ENCODE data around the gene MERTK. TPM values are rescaled to one million over a fixed set of nuclear protein-coding genes. Genes with fewer than 3 reads are reported as not detected.

The MERTK gene
- total and polyA plus RNA-seq, 2 of the 13 experiments (the other 11 are each of a cell fraction or from before 2014, with no cell fraction given): 37.3 to 44.7 TPM

GRCh38 chr2:112053917-112054846, 155.8 kb downstream of the MERTK start (continued):
- TF ChIP-seq POGK (CRISPR knock-in tag; conservative IDR thresholded peaks at IDR 0.05) (0 out of 2 replicates have a peak, but pooled peaks have one; percentile 39), USF2 (IDR thresholded peaks at IDR 0.05; ENCODE audit: low read depth, low read length) (no peak), USF2 (CRISPR knock-in tag; IDR thresholded peaks at IDR 0.05; ENCODE audit: borderline replicate concordance) (no peak; the same call in 1 of the 2 replicates), MED1 (CRISPR knock-in tag; IDR thresholded peaks at IDR 0.05) (peak; percentile 46; the same call in 1 of the 2 replicates), NKX3-1 (CRISPR knock-in tag; IDR thresholded peaks at IDR 0.05) (no peak), NRL (CRISPR knock-in tag; IDR thresholded peaks at IDR 0.05; ENCODE audit: borderline replicate concordance) (peak; percentile 58; the same call in 1 of the 2 replicates), AGO2 (optimal IDR thresholded peaks at IDR 0.05; ENCODE audit: low read depth, low read length) (no peak), ATF2 (CRISPR knock-in tag; IDR thresholded peaks at IDR 0.05) (0 out of 2 replicates have a peak, but pooled peaks have one; percentile 44), ZNF333 (CRISPR knock-in tag; IDR thresholded peaks at IDR 0.05; ENCODE audit: borderline replicate concordance) (0 out of 2 replicates have a peak, but pooled peaks have one; percentile 42), THAP11 (CRISPR knock-in tag; IDR thresholded peaks at IDR 0.05) (0 out of 2 replicates have a peak, but pooled peaks have one; percentile 17), DNMT1 (CRISPR knock-in tag; IDR thresholded peaks at IDR 0.05) (0 out of 2 replicates have a peak, but pooled peaks have one; percentile 19), POLR2G (IDR thresholded peaks at IDR 0.05; ENCODE audit: low read depth, low read length) (peak; percentile 53; the same call in 1 of the 2 replicates), RAD21 (CRISPR knock-in tag; IDR thresholded peaks at IDR 0.05) (0 out of 2 replicates have a peak, but pooled peaks have one; percentile 35), FOXO1 (CRISPR knock-in tag; IDR thresholded peaks at IDR 0.05) (peak; percentile 46), SETDB1 (CRISPR knock-in tag; IDR thresholded peaks at IDR 0.05; ENCODE audit: borderline replicate concordance) (no peak), AGO1 (IDR thresholded peaks at IDR 0.05; ENCODE audit: low read depth, low read length, poor library complexity, severe bottlenecking) (peak; percentile 55), PHF8 (CRISPR knock-in tag; IDR thresholded peaks at IDR 0.05) (peak; percentile 43; the same call in 1 of the 2 replicates), ZFP62 (CRISPR knock-in tag; IDR thresholded peaks at IDR 0.05) (no peak), SIX1 (CRISPR knock-in tag; IDR thresholded peaks at IDR 0.05; ENCODE audit: borderline replicate concordance) (no peak), FOXO4 (CRISPR knock-in tag; conservative IDR thresholded peaks at IDR 0.05) (no peak)
